ENCODE measurements around the gene CCAR1.
A peak's percentile ranks its signal among the peaks of the same experiment; 100 is the strongest.
"Not testable (repeated sequence)": the region's sequence is repeated elsewhere in the genome, so short reads cannot be mapped to it uniquely, and the experiment has no call there.

The CCAR1 gene

GRCh38 chr10:68816796-68817412 is 95.9 kb downstream of the CCAR1 start:
- Histone ChIP-seq H3K27ac (no peak overlapping the region), H3K4me3 (no peak overlapping the region)

- not testable (repeated sequence) for H3K27ac ChIP-seq
Measured at GRCh38 chr10:68820359-68820758, 99.3 kb downstream of the CCAR1 start.

DNA sequence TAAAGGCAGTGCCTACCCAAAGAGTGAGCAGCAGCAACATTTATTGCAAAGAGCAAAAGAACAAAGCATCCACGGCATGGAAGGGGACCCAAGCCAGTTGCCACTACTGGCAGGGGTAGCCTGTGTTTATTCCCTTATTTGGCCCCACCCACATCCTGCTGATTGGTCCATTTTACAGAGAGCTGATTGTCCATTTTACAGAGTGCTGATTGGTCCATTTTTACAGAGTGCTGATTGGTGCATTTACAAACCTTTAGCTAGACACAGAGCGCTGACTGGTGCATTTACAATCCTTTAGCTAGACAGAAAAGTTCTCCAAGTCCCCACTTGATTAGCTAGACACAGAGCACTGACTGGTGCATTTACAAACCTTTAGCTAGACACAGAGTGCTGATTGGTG is 101.6 kb downstream of the CCAR1 start:
- H3K27ac ChIP-seq, H3K4me3 ChIP-seq: not testable (repeated sequence)

More at GRCh38 chr10:68820359-68820758, 99.3 kb downstream of the CCAR1 start:
- not testable (repeated sequence) for H3K4me3 ChIP-seq

DNA sequence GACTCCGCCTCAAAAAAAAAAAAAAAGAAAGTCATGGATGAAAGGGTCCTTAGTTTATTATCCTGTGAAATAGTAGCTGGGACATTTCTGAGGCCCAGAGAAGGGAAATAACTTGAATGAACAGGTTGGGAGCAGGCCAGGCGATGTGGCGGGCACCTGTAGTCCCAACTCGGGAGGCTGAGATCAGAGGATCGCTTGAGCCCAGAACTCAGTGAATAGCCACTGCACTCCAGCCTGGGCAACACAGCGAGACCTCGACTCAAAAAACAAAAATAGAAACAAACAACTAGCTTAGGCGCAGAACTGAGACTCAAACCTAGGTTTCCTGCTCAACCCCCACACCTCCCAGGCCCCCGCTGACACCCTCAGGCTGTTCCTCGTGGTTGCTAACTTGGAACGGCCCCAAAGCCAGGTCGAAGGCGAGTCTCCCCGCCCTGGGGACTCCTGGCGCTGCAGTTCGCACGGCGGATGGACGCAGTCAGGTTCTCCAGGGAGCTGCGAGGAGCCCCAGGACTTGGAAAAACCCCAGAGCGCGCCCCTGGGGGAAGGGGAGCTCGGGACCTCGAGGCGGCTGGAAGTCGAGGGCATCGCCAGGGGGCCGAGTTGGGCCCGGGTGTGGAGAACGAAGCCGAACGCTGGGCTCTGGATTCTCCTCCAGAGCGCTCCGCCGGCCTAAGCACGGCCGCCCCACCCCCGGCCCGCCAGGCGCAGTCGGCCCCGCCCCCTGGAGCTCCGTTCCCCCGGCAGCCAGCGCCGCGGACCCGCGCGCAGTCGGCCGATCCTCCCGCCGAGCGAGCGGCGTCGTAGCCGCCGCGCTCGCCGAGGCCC is 105.9 kb downstream of the CCAR1 start, which contains the start of gene STOX1:
TSS of gene STOX1 (plus strand) at position 768 of the 828 bp plus-strand sequence. CDS start 93 bp downstream, outside the sequence.
- peak within 1 kb of the TSS in 4 of 21 experiments; percentile 2 to 22 (median 20) for H3K27ac ChIP-seq

DNA sequence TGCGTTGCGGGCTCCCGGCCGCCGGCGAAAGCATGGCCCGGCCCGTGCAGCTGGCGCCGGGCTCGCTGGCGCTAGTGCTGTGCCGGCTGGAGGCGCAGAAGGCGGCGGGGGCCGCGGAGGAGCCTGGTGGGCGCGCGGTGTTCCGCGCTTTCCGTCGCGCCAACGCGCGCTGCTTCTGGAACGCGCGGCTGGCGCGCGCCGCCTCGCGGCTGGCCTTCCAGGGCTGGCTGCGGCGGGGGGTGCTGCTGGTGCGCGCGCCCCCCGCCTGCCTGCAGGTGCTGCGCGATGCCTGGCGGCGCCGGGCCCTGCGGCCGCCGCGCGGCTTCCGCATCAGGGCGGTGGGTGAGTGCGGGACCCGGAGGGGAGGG is 106.5 kb downstream of the CCAR1 start:
- peak overlapping the region in 1 of 21 experiments; percentile 22 for H3K27ac ChIP-seq
- H3K4me3 ChIP-seq = peak overlapping the region; percentile 34 to 55 (median 42)

More for the DNA sequence above, 105.9 kb downstream of the CCAR1 start, which contains the start of gene STOX1:
- H3K4me3 ChIP-seq = peak within 1 kb of the TSS; percentile 34 to 55 (median 42)

GRCh38 chr10:68828083-68828601 is 107.1 kb downstream of the CCAR1 start:
- peak overlapping the region in 6 of 7 experiments; percentile 2 to 40 (median 28) for H3K4me3 ChIP-seq

DNA sequence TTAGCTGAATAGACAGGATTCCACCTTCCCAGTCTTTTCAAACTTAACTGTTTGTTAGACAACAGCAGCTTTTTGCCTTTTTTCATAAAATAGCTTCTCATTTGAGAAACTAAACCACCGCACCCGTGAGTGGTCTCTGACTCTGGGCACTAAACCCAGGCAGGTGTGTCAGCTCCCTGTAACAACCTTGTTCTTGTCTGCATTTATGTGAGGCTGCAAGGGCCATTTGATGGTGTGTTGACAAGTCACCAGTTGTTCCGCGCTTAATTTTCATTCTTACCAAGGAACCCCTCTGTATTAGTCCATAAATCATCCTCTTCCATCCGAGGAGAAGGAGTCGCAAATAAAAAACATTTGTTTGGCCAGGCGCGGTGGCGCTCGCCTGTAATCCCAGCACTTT is 107.8 kb downstream of the CCAR1 start:
- Histone ChIP-seq H3K4me3 (no peak overlapping the region), H3K27ac (no peak overlapping the region)

More at GRCh38 chr10:68828083-68828601, 107.1 kb downstream of the CCAR1 start:
- H3K27ac ChIP-seq = not testable (repeated sequence)

- no peak overlapping the region for H3K4me3 ChIP-seq
- no peak overlapping the region for H3K27ac ChIP-seq
Measured at GRCh38 chr10:68829521-68829920, 108.5 kb downstream of the CCAR1 start.

GRCh38 chr10:68829952-68830351 is 108.9 kb downstream of the CCAR1 start:
- H3K4me3 ChIP-seq = no peak overlapping the region

GRCh38 chr10:68831961-68832455 is 111.0 kb downstream of the CCAR1 start:
- Histone ChIP-seq H3K4me3 (no peak overlapping the region), H3K27ac (no peak overlapping the region)

More at GRCh38 chr10:68829952-68830351, 108.9 kb downstream of the CCAR1 start:
- H3K27ac ChIP-seq = no peak overlapping the region

- H3K27ac ChIP-seq = no peak overlapping the region
- no peak overlapping the region for H3K4me3 ChIP-seq
Measured at GRCh38 chr10:68832601-68833000, 111.6 kb downstream of the CCAR1 start.

GRCh38 chr10:68837626-68838322 is 116.7 kb downstream of the CCAR1 start:
- H3K4me3 ChIP-seq = no peak overlapping the region
- H3K27ac ChIP-seq = no peak overlapping the region

- not testable (repeated sequence) for H3K27ac ChIP-seq, H3K4me3 ChIP-seq
Measured at GRCh38 chr10:68840650-68841049, 119.6 kb downstream of the CCAR1 start.
